OCI-M2 (cell line): ENCODE data around the gene RNF182.
"Not testable (repeated sequence)": the region's sequence is repeated elsewhere in the genome, so short reads cannot be mapped to it uniquely, and the experiment has no call there.

Experiments used
- DNase-seq: peaks from one replicate; lab custom pipeline; 2025; ENCODE audit not compliant: unreplicated experiment; lab: John Stamatoyannopoulos, UW

The RNF182 gene

GRCh38 chr6:13998356-13998755 lies 73.6 kb downstream of the RNF182 start:
- DNase-seq: no peak

GRCh38 chr6:14000901-14001300 lies 76.1 kb downstream of the RNF182 start:
- DNase-seq: no peak

GRCh38 chr6:14001329-14002012 lies 76.7 kb downstream of the RNF182 start:
- DNase-seq: no peak

- DNase-seq: no peak
These were observed 77.6 kb downstream of the RNF182 start for GRCh38 chr6:14002176-14002947.

- no peak for DNase-seq
These were observed 79.5 kb downstream of the RNF182 start for GRCh38 chr6:14004258-14004657.

GRCh38 chr6:14008809-14009208 lies 84.1 kb downstream of the RNF182 start:
- no peak for DNase-seq

GRCh38 chr6:14009431-14009830 lies 84.7 kb downstream of the RNF182 start:
- no peak for DNase-seq

GRCh38 chr6:14010275-14010674 lies 85.5 kb downstream of the RNF182 start:
- DNase-seq: no peak

- no peak for DNase-seq
These were observed 87.7 kb downstream of the RNF182 start for GRCh38 chr6:14012313-14013030.

- DNase-seq: no peak
These were observed 91.2 kb downstream of the RNF182 start for GRCh38 chr6:14015964-14016363.

- no peak for DNase-seq
These were observed 91.7 kb downstream of the RNF182 start for GRCh38 chr6:14016432-14016831.

- DNase-seq: no peak
These were observed 92.3 kb downstream of the RNF182 start for GRCh38 chr6:14016935-14017625.

- DNase-seq: no peak
These were observed 93.1 kb downstream of the RNF182 start for GRCh38 chr6:14017626-14018475.

GRCh38 chr6:14018559-14018958 lies 93.8 kb downstream of the RNF182 start:
- not testable (repeated sequence) for DNase-seq

- DNase-seq: no peak
These were observed 95.8 kb downstream of the RNF182 start for GRCh38 chr6:14020551-14020950.

GRCh38 chr6:14021449-14021848 lies 96.7 kb downstream of the RNF182 start:
- no peak for DNase-seq

- DNase-seq: no peak
These were observed 97.9 kb downstream of the RNF182 start for GRCh38 chr6:14022673-14023072.

GRCh38 chr6:14023855-14024254 lies 99.1 kb downstream of the RNF182 start:
- no peak for DNase-seq

GRCh38 chr6:14025160-14025559 lies 100.4 kb downstream of the RNF182 start:
- DNase-seq: no peak

GRCh38 chr6:14026831-14027539 lies 102.2 kb downstream of the RNF182 start:
- DNase-seq: no peak
